Neural progenitor cell (in vitro differentiated cells): ENCODE data around the gene XRCC3.

ENCODE experiments used
- CTCF ChIP-seq: fragments of 200-600 bp; sonication (generic); IDR thresholded peaks from 2 replicates; pipeline ENCODE4 v1.5.1; 2017; ENCODE audit warnings: antibody characterized with exemption, mild to moderate bottlenecking
- EZH2 ChIP-seq: fragments of 200-600 bp; sonication (generic); IDR thresholded peaks from 2 replicates; pipeline ENCODE4 v1.6.1; 2017; ENCODE audit warnings: antibody characterized with exemption, mild to moderate bottlenecking, moderate library complexity

GRCh38 chr14:103690332-103690731 is 24.9 kb downstream of the XRCC3 start:
- no peak for TF ChIP-seq CTCF
- TF ChIP-seq EZH2 = no peak
